Endothelial cell of umbilical vein (primary cell): ENCODE measurements around the gene HYOU1. TPM values are rescaled to one million over a fixed set of nuclear protein-coding genes. Genes with fewer than 3 reads are reported as not detected.

Source experiments
- BruUV-seq: library from RNA; stranded (reverse); fragments of 400-500 nt; replicated peaks from 2 replicates; lab custom pipeline; 2021; lab: Mats Ljungman, UMichigan
- CTCF ChIA-PET: fragments of 300-600, 350-600 bp; sonication (Branson Sonifier 250); formaldehyde crosslinking; loops from one replicate; lab custom pipeline; 2021; ENCODE audit warnings: antibody characterized with exemption, inconsistent platforms; lab: Charles Lee
- POLR2A ChIA-PET: fragments of 300-600, 350-600 bp; sonication (Branson Sonifier 250); formaldehyde crosslinking; loops from one replicate; lab custom pipeline; 2021; ENCODE audit warnings: antibody characterized with exemption, inconsistent platforms; lab: Charles Lee
- DNase-seq: peaks from one replicate; pipeline ENCODE4 v3.0.0-alpha.2; 2011; ENCODE audit warnings: low read depth, low spot score
- FAIRE-seq: peaks from 2 replicates; lab custom pipeline; 2011; peaks lifted over from hg19 to GRCh38; lab: Jason Lieb, UNC
- H2AFZ ChIP-seq: 2 replicates; pipeline ENCODE4 v1.6.0; 2012; ENCODE audit warnings: low read depth, low read length, control low read depth, inconsistent platforms
- H3K27ac ChIP-seq: 2 replicates; pipeline ENCODE4 v1.5.1; 2011; ENCODE audit warnings: low read depth, mild to moderate bottlenecking, control low read depth, low read length, moderate library complexity; ENCODE audit not compliant: insufficient read depth
- H3K27me3 ChIP-seq, 2 experiments: 2 replicates each; pipeline versions ENCODE4 v1.6.0 to v1.6.1; 2011; ENCODE audit warnings: low read length in 2 of 2, mixed read lengths in 1 of 2; ENCODE audit not compliant: control insufficient read depth in 2 of 2, insufficient read depth in 2 of 2
- H3K36me3 ChIP-seq, 2 experiments: 2 replicates in 1 of 2; 3 replicates in 1 of 2; pipeline ENCODE4 v1.5.1; 2011; ENCODE audit warnings: low read length in 2 of 2, mild to moderate bottlenecking in 1 of 2, moderate library complexity in 1 of 2; ENCODE audit not compliant: control insufficient read depth in 2 of 2, insufficient read depth in 2 of 2; ENCODE audit errors: extremely low read depth in 1 of 2
- H3K4me1 ChIP-seq: 3 replicates; pipeline ENCODE4 v1.5.1; 2011; ENCODE audit warnings: mild to moderate bottlenecking, low read length; ENCODE audit not compliant: control insufficient read depth, insufficient read depth; ENCODE audit errors: extremely low read depth
- H3K4me2 ChIP-seq: 2 replicates; pipeline ENCODE4 v1.6.1; 2011; ENCODE audit warnings: low read length, control low read depth, mixed read lengths; ENCODE audit not compliant: insufficient read depth
- H3K4me3 ChIP-seq, 3 experiments: fragments of 200-600 bp in 1 of 3; sonication (generic), shearing (Covaris generic) in 1 of 3; replicated peaks in 1 of 3; 2 replicates each; pipeline ENCODE4 v1.5.1; 2011 to 2016; ENCODE audit warnings: control low read depth in 3 of 3, low read length in 3 of 3, mild to moderate bottlenecking in 2 of 3, inconsistent platforms in 1 of 3, low read depth in 1 of 3, moderate library complexity in 1 of 3; ENCODE audit not compliant: insufficient read depth in 1 of 3
- H3K79me2 ChIP-seq: 2 replicates; pipeline ENCODE4 v1.6.0; 2012; ENCODE audit warnings: low read length, inconsistent platforms; ENCODE audit not compliant: control insufficient read depth, insufficient read depth
- H3K9ac ChIP-seq: replicated peaks from 2 replicates; pipeline ENCODE3; 2011; ENCODE audit warnings: low read length, control low read depth; ENCODE audit not compliant: insufficient read depth; ENCODE audit errors: extremely low read depth
- H3K9me1 ChIP-seq: replicated peaks from 3 replicates; pipeline ENCODE4 v1.6.0; 2011; ENCODE audit warnings: mild to moderate bottlenecking, low read length; ENCODE audit not compliant: control insufficient read depth, insufficient read depth; ENCODE audit errors: extremely low read depth
- H3K9me3 ChIP-seq: replicated peaks from 2 replicates; pipeline ENCODE4 v1.5.1; 2012; ENCODE audit warnings: low read length, inconsistent platforms; ENCODE audit not compliant: control insufficient read depth, insufficient read depth
- H4K20me1 ChIP-seq: replicated peaks from 2 replicates; pipeline ENCODE3; 2011; ENCODE audit warnings: mild to moderate bottlenecking, low read length; ENCODE audit not compliant: control insufficient read depth, insufficient read depth; ENCODE audit errors: extremely low read depth
- EZH2 ChIP-seq: IDR thresholded peaks from 2 replicates; pipeline ENCODE4 v1.6.1; 2012; ENCODE audit warnings: borderline replicate concordance, low read depth, mild to moderate bottlenecking, moderate library complexity, low read length, inconsistent platforms; ENCODE audit not compliant: severe bottlenecking
- FOS ChIP-seq: IDR thresholded peaks from 2 replicates; pipeline ENCODE4 v1.6.1; 2011; ENCODE audit warnings: mild to moderate bottlenecking, low read length, moderate library complexity, borderline replicate concordance; ENCODE audit not compliant: insufficient read depth
- GATA2 ChIP-seq: IDR thresholded peaks from 2 replicates; pipeline ENCODE4 v1.7.0; 2011; ENCODE audit warnings: low read depth, mild to moderate bottlenecking, moderate library complexity, mixed read lengths, low read length; ENCODE audit not compliant: insufficient read length, insufficient read depth
- JUN ChIP-seq: IDR thresholded peaks from 2 replicates; pipeline ENCODE4 v1.6.1; 2011; ENCODE audit warnings: borderline replicate concordance, low read depth; ENCODE audit not compliant: insufficient read length, insufficient read depth
- MYC ChIP-seq: IDR thresholded peaks from one replicate; pipeline ENCODE4 v1.6.1; 2011; ENCODE audit warnings: mild to moderate bottlenecking, low read depth, low read length
- POLR2A ChIP-seq: IDR thresholded peaks from 2 replicates; pipeline ENCODE4 v1.6.1; 2012; ENCODE audit warnings: low read depth, mild to moderate bottlenecking, control low read depth, low read length
- POLR2AphosphoS5 ChIP-seq: IDR thresholded peaks from 2 replicates; pipeline ENCODE4 v1.6.1; 2012; ENCODE audit warnings: low read depth, mild to moderate bottlenecking, control low read depth, low read length, moderate library complexity; ENCODE audit not compliant: insufficient read depth
- dilution Hi-C: fragments of 300-500 bp; cut with MboI; formaldehyde crosslinking; loops from one replicate; pipeline ENCODE4 v1.15.0; 2019; ENCODE audit warnings: low sequenced_read_pairs; ENCODE audit not compliant: extremely low pct_ligation_motif_present
- intact Hi-C: fragments of 100-400 bp; cut with micrococcal nuclease; formaldehyde crosslinking; loops from one replicate; pipeline ENCODE4 v1.10.0; 2022
- polyA plus RNA-seq, 4 experiments: library from polyadenylated mRNA; depleted of rRNA in 3 of 4; stranded (reverse) in 3 of 4; unstranded in 1 of 4; fragments of >200 nt; gene quantifications; 2 replicates each; pipeline versions ENCODE4 v1.2.1 to v1.2.3, GENCODE V29; 2011 to 2012; ENCODE audit warnings: missing spikeins in 1 of 4
- total RNA-seq: library from RNA; stranded (reverse); gene quantifications from 2 replicates; pipeline ENCODE4 v1.2.3, GENCODE V29; 2021
- TF ChIP-seq, protein P1 (sequence below), 2 donors: IDR thresholded peaks; 1 replicate in 1 of 2; 2 replicates in 1 of 2; pipeline ENCODE4 v1.5.1; 2011; ENCODE audit warnings: low read length in 2 of 2, mild to moderate bottlenecking in 2 of 2, moderate library complexity in 2 of 2, control low read depth in 1 of 2, inconsistent platforms in 1 of 2, low read depth in 1 of 2; ENCODE audit not compliant: insufficient read depth in 1 of 2; ENCODE audit errors: extremely low read depth in 1 of 2
- TF ChIP-seq, protein P2 (sequence below): IDR thresholded peaks from 2 replicates; pipeline ENCODE4 v1.6.1; 2011; ENCODE audit not compliant: insufficient read depth, insufficient read length

HYOU1 gene
- total and polyA plus RNA-seq, 2 donors (not counting 3 experiments of a cell fraction or from before 2014, with no cell fraction given) = 302 to 318 TPM

DNA sequence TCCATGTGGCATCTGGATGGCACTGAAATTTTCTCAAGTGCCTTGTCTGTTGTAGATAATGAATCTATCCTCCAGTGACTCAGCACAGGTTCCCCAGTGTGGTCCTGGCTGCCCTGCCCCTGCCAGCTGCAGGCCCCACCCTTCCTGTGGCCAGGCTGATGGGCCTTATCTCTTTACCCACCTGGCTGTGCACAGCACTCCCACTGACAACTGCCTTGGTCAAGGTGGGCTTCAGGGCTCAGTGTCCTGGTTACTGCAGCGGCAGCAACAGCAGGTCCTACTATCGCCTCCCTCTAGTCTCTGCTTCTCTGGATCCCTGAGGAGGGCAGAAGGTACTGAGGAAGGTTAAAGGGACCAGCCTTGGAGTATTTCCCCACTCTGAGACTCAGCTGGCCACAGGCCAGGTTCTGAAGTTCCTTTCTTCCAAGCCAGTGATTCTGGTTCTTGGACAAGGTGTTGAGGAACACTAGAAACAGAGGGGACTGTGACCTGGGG is 30.8 kb upstream of the HYOU1 start:
- Histone ChIP-seq H3K27me3 (no peaks in the 10 kb centered on the region), H3K9me1 (no peaks in the 10 kb centered on the region), H3K36me3 (no peaks in the 10 kb centered on the region), H4K20me1 (no peaks in the 10 kb centered on the region), H3K27ac (no peak overlapping the region), H3K4me3 (no peak overlapping the region), H3K9ac (no peak overlapping the region), H3K9me3 (no peaks in the 10 kb centered on the region), H3K4me1 (peaks cover 19% of the 10 kb centered on the region), H3K4me2 (no peak overlapping the region), H3K79me2 (peaks cover 14% of the 10 kb centered on the region), H2AFZ (no peak overlapping the region)
- dilution Hi-C loops (no loop called here), intact Hi-C loops (loop anchor here (5.0 kb wide), 1 partner anchor 175 kb away; no protein-coding TSS in a partner anchor)
- POLR2A ChIA-PET = no interaction called here
- no peak for TF ChIP-seq POLR2A
- TF ChIP-seq JUN = no peak
- TF ChIP-seq, protein P1, sequence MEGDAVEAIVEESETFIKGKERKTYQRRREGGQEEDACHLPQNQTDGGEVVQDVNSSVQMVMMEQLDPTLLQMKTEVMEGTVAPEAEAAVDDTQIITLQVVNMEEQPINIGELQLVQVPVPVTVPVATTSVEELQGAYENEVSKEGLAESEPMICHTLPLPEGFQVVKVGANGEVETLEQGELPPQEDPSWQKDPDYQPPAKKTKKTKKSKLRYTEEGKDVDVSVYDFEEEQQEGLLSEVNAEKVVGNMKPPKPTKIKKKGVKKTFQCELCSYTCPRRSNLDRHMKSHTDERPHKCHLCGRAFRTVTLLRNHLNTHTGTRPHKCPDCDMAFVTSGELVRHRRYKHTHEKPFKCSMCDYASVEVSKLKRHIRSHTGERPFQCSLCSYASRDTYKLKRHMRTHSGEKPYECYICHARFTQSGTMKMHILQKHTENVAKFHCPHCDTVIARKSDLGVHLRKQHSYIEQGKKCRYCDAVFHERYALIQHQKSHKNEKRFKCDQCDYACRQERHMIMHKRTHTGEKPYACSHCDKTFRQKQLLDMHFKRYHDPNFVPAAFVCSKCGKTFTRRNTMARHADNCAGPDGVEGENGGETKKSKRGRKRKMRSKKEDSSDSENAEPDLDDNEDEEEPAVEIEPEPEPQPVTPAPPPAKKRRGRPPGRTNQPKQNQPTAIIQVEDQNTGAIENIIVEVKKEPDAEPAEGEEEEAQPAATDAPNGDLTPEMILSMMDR (IDR thresholded peaks at IDR 0.05; ENCODE audit: extremely low read depth in 1 of 2, insufficient read depth in 1 of 2, low read depth in 1 of 2, low read length in 2 of 2) = no peak
- TF ChIP-seq GATA2 = no peak
- FAIRE-seq (no peak), DNase-seq (no peak)
- no TSS peak for BruUV-seq
- CTCF ChIA-PET = interaction anchor here (1.8 kb wide), 1 partner anchor 15 kb away, joined by 6 read pairs; no protein-coding TSS in a partner anchor

DNA sequence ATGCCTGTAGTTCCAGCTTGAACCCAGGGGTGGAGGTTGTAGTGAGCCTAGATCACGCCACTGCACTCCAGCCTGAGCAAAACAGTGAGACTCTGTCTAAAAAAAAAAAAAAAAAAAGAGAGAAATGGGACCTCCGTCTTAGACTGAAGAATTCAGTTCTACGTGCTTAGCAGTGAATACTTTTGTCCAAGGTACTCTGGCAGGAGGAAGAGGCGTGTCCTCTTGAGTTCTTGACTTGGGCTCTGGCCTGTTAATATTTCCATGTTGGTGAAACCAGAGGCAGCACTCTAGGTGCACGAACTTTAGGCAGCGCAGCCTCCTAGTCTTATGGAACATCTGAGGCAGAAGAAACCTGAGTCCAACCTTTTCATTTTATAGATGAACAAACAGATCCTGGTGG is 30.1 kb upstream of the HYOU1 start:
- Histone ChIP-seq H2AFZ (no peak overlapping the region), H3K9ac (no peak overlapping the region), H3K36me3 (peaks cover 0 to 2% of the 10 kb centered on the region in 2 experiments), H3K4me2 (no peak overlapping the region), H3K4me3 (no peak overlapping the region), H3K9me1 (no peaks in the 10 kb centered on the region), H3K79me2 (peaks cover 7% of the 10 kb centered on the region), H3K9me3 (no peaks in the 10 kb centered on the region), H3K27ac (no peak overlapping the region), H3K27me3 (no peaks in the 10 kb centered on the region), H4K20me1 (no peaks in the 10 kb centered on the region), H3K4me1 (peaks cover 12% of the 10 kb centered on the region)
- dilution Hi-C loops (no loop called here), intact Hi-C loops (loop anchor here (5.0 kb wide), 1 partner anchor 175 kb away; no protein-coding TSS in a partner anchor)
- TF ChIP-seq GATA2 = no peak
- TF ChIP-seq, protein P2, sequence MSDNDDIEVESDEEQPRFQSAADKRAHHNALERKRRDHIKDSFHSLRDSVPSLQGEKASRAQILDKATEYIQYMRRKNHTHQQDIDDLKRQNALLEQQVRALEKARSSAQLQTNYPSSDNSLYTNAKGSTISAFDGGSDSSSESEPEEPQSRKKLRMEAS = no peak
- TF ChIP-seq POLR2A = no peak
- no peak for TF ChIP-seq FOS
- no peak for TF ChIP-seq JUN
- TF ChIP-seq POLR2AphosphoS5 = no peak
- TF ChIP-seq MYC = no peak
- TF ChIP-seq, protein P1 (IDR thresholded peaks at IDR 0.05; ENCODE audit: extremely low read depth in 1 of 2, insufficient read depth in 1 of 2, low read depth in 1 of 2, low read length in 2 of 2) = no peak
- no peak for TF ChIP-seq EZH2
- DNase-seq (no peak), FAIRE-seq (no peak)
- CTCF ChIA-PET = interaction anchor here (1.8 to 3.6 kb wide), 3 partner anchors 8 to 19 kb away, joined by 6 to 16 read pairs (median 13); partner anchors contain the start of gene VPS11
- POLR2A ChIA-PET = no interaction called here
- BruUV-seq = no TSS peak
